Dermis blood vessel endothelial cell (primary cell): ENCODE data around the gene GADL1. TPM values are rescaled to one million over a fixed set of nuclear protein-coding genes. Genes with fewer than 3 reads are reported as not detected.

Experiments used
- DNase-seq: peaks from one replicate; pipeline ENCODE4 v3.0.0; 2010
- total RNA-seq: library from RNA; depleted of rRNA; stranded (reverse); fragments of >200 nt; gene quantifications from 2 replicates; pipeline ENCODE4 v1.2.3, GENCODE V29; 2014

GADL1 gene
- total RNA-seq, 1 donor from 2014 or later, result not detected

- no peak for DNase-seq
Observed at GRCh38 chr3:30754426-30754825, 140.0 kb downstream of the GADL1 start.

- DNase-seq, result no peak
Observed at GRCh38 chr3:30753766-30754165, 140.7 kb downstream of the GADL1 start.

GRCh38 chr3:30752970-30753369 is 141.5 kb downstream of the GADL1 start:
- DNase-seq, result no peak

- no peak for DNase-seq
Observed at GRCh38 chr3:30752491-30752890, 142.0 kb downstream of the GADL1 start.

GRCh38 chr3:30751610-30752299 is 142.7 kb downstream of the GADL1 start:
- DNase-seq, result peak; percentile 75

- DNase-seq, result peak; percentile 16
Observed at GRCh38 chr3:30750967-30751366, 143.5 kb downstream of the GADL1 start.

GRCh38 chr3:30749230-30749629 is 145.2 kb downstream of the GADL1 start:
- peak; percentile 26 for DNase-seq

- peak; percentile 80 for DNase-seq
Observed at GRCh38 chr3:30747771-30748281, 146.6 kb downstream of the GADL1 start.

GRCh38 chr3:30743641-30744317 is 150.7 kb downstream of the GADL1 start:
- DNase-seq, result no peak

- DNase-seq, result no peak
Observed at GRCh38 chr3:30742796-30743619, 151.5 kb downstream of the GADL1 start.

GRCh38 chr3:30741889-30742288 is 152.6 kb downstream of the GADL1 start:
- DNase-seq, result no peak

- DNase-seq, result no peak
Observed at GRCh38 chr3:30738605-30739004, 155.9 kb downstream of the GADL1 start.

GRCh38 chr3:30737743-30738499 is 156.5 kb downstream of the GADL1 start:
- no peak for DNase-seq

GRCh38 chr3:30733696-30734095 is 160.8 kb downstream of the GADL1 start:
- DNase-seq, result no peak

GRCh38 chr3:30733209-30733608 is 161.3 kb downstream of the GADL1 start:
- no peak for DNase-seq

- no peak for DNase-seq
Observed at GRCh38 chr3:30730967-30731366, 163.5 kb downstream of the GADL1 start.

GRCh38 chr3:30729936-30730335 is 164.5 kb downstream of the GADL1 start:
- DNase-seq, result no peak

GRCh38 chr3:30729512-30729911 is 164.9 kb downstream of the GADL1 start:
- no peak for DNase-seq

GRCh38 chr3:30728143-30728542 is 166.3 kb downstream of the GADL1 start:
- no peak for DNase-seq

- DNase-seq, result no peak
Observed at GRCh38 chr3:30724863-30725262, 169.6 kb downstream of the GADL1 start.

- no peak for DNase-seq
Observed at GRCh38 chr3:30723211-30723610, 171.2 kb downstream of the GADL1 start.

- DNase-seq, result no peak
Observed at GRCh38 chr3:30721314-30721634, 173.2 kb downstream of the GADL1 start.
